A673 (cell line): ENCODE data around the gene CTXN2. TPM values are rescaled to one million over a fixed set of nuclear protein-coding genes. Genes with fewer than 3 reads are reported as not detected.

Experiments used
- BruUV-seq: library from RNA; stranded (reverse); fragments of 400-500 nt; replicated peaks from 2 replicates; lab custom pipeline; 2021; lab: Mats Ljungman, UMichigan
- CTCF ChIA-PET: fragments of 300-600 bp; sonication (Branson Sonifier 250); formaldehyde crosslinking; loops from one replicate; lab custom pipeline; 2022; ENCODE audit warnings: antibody characterized with exemption; lab: Charles Lee
- POLR2A ChIA-PET: fragments of 300-600 bp; sonication (Branson Sonifier 250); formaldehyde crosslinking; loops from one replicate; lab custom pipeline; 2022; ENCODE audit warnings: antibody characterized with exemption; ENCODE audit not compliant: low non-redundant PET; lab: Charles Lee
- DNase-seq: peaks from one replicate; pipeline ENCODE4 v3.0.0-alpha.2; 2015; ENCODE audit warnings: low spot score
- H3K27ac ChIP-seq: fragments of 200-600 bp; sonication (generic); 2 replicates; pipeline ENCODE4 v1.5.1; 2016; ENCODE audit warnings: mixed run types, low read depth, mild to moderate bottlenecking, mixed read lengths, antibody characterized with exemption, low read length; ENCODE audit not compliant: poor library complexity, severe bottlenecking
- H3K27me3 ChIP-seq: fragments of 200-600 bp; sonication (generic); replicated peaks from 2 replicates; pipeline ENCODE4 v1.6.1; 2017; ENCODE audit warnings: mixed run types, low read depth, mild to moderate bottlenecking, mixed read lengths, antibody characterized with exemption, low read length; ENCODE audit not compliant: insufficient read depth, poor library complexity
- H3K36me3 ChIP-seq: fragments of 200-600 bp; sonication (generic); 2 replicates; pipeline ENCODE4 v1.6.1; 2016; ENCODE audit warnings: mixed run types, mild to moderate bottlenecking, mixed read lengths, antibody characterized with exemption, low read length; ENCODE audit not compliant: insufficient read depth, poor library complexity, severe bottlenecking
- H3K4me1 ChIP-seq: fragments of 200-600 bp; sonication (generic); 2 replicates; pipeline ENCODE4 v1.6.1; 2017; ENCODE audit warnings: mixed run types, mild to moderate bottlenecking, mixed read lengths, antibody characterized with exemption, low read length; ENCODE audit not compliant: insufficient read depth, poor library complexity, severe bottlenecking
- H3K4me3 ChIP-seq: fragments of 200-600 bp; sonication (generic); 2 replicates; pipeline ENCODE4 v1.5.1; 2016; ENCODE audit warnings: low read depth, mixed run types, mild to moderate bottlenecking, mixed read lengths, low read length; ENCODE audit not compliant: poor library complexity, severe bottlenecking
- H3K9me3 ChIP-seq: fragments of 200-600 bp; sonication (generic); 2 replicates; pipeline ENCODE4 v1.6.1; 2016; ENCODE audit warnings: mixed run types, low read depth, mild to moderate bottlenecking, mixed read lengths, antibody characterized with exemption, low read length; ENCODE audit not compliant: poor library complexity, severe bottlenecking
- EZH2 ChIP-seq: fragments of 200-600 bp; sonication (generic); IDR thresholded peaks from 2 replicates; pipeline ENCODE4 v1.6.1; 2017; ENCODE audit warnings: borderline replicate concordance, low read depth, mild to moderate bottlenecking, mixed read lengths, antibody characterized with exemption, low read length; ENCODE audit not compliant: poor library complexity, severe bottlenecking
- intact Hi-C: fragments of 100-400 bp; cut with micrococcal nuclease; formaldehyde crosslinking; loops from one replicate; pipeline ENCODE4 v1.10.0; 2022; ENCODE audit not compliant: unreplicated experiment
- total RNA-seq: library from RNA; stranded (reverse); gene quantifications from 2 replicates; pipeline ENCODE4 v1.2.3, GENCODE V29; 2021
- TF ChIP-seq, protein P1 (sequence below): fragments of 300-800, 200-600 bp; sonication (generic); conservative IDR thresholded peaks from 2 replicates; pipeline ENCODE4 v1.5.1; 2017; ENCODE audit warnings: low read depth, mild to moderate bottlenecking, antibody characterized with exemption, low read length, moderate library complexity, mixed read lengths

CTXN2 gene
- total RNA-seq, 1 experiment from 2014 or later, result not detected

DNA sequence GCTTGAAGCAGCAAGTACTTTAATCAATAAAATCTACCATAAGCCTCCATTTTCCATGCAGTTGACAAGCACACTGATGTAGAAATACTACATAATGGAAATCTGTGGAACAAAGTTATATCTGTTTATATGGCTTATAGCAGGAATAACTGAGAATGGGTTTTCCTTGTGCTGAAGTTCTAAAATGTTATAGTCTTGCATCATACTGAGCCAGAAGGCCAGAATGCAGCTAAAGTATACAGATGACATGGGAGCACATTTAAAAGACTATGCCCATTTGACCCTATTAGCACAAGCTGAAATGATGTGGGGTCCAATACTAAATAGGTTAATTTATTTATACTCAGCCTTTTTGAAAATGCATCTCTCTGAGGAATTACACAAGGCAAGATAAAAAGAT, 45.5 kb upstream of the CTXN2 start:
- ChIA-PET CTCF (no interaction called here), POLR2A (no interaction called here)
- no peak overlapping the region for H3K4me3 ChIP-seq
- no peak for DNase-seq
- no peaks in the 10 kb centered on the region for H3K4me1 ChIP-seq
- no peaks in the 10 kb centered on the region for H3K9me3 ChIP-seq
- peaks cover 29% of the 10 kb centered on the region for H3K36me3 ChIP-seq
- TF ChIP-seq, protein P1, sequence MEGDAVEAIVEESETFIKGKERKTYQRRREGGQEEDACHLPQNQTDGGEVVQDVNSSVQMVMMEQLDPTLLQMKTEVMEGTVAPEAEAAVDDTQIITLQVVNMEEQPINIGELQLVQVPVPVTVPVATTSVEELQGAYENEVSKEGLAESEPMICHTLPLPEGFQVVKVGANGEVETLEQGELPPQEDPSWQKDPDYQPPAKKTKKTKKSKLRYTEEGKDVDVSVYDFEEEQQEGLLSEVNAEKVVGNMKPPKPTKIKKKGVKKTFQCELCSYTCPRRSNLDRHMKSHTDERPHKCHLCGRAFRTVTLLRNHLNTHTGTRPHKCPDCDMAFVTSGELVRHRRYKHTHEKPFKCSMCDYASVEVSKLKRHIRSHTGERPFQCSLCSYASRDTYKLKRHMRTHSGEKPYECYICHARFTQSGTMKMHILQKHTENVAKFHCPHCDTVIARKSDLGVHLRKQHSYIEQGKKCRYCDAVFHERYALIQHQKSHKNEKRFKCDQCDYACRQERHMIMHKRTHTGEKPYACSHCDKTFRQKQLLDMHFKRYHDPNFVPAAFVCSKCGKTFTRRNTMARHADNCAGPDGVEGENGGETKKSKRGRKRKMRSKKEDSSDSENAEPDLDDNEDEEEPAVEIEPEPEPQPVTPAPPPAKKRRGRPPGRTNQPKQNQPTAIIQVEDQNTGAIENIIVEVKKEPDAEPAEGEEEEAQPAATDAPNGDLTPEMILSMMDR, result no peak
- TF ChIP-seq EZH2, result no peak
- H3K27ac ChIP-seq, result no peak overlapping the region
- BruUV-seq, result no TSS peak
- intact Hi-C loops, result no loop called here
- no peaks in the 10 kb centered on the region for H3K27me3 ChIP-seq

GRCh38 chr15:48147358-48147757, 44.1 kb upstream of the CTXN2 start:
- no peak overlapping the region for H3K27ac ChIP-seq
- no peak for DNase-seq
- ChIA-PET CTCF (no interaction called here), POLR2A (no interaction called here)
- H3K27me3 ChIP-seq, result no peaks in the 10 kb centered on the region
- TF ChIP-seq, protein P1, result no peak
- no peaks in the 10 kb centered on the region for H3K9me3 ChIP-seq
- no peak overlapping the region for H3K4me3 ChIP-seq
- BruUV-seq, result no TSS peak
- H3K4me1 ChIP-seq, result no peaks in the 10 kb centered on the region
- intact Hi-C loops, result no loop called here
- H3K36me3 ChIP-seq, result peaks cover 35% of the 10 kb centered on the region

DNA sequence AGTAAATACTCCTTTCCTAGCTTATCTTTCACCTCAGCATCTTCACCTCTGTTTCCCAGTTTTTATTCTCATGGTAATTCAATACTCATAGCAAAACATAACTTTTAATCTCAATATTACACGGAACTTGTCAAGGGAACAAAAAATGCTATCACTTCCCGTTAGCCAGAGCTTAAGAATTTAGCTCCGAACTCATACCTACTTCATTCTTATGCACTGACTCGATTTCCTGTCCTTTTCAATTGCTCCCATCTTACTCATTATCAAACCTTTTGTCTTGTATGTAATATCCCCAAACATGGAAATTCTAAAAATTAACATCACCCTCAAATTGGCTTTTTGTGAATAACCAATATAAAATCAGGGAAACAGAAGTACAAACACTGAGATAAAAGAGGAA, 41.6 kb upstream of the CTXN2 start:
- POLR2A ChIA-PET, result no interaction called here

More for the DNA sequence above, 41.6 kb upstream of the CTXN2 start:
- no peaks in the 10 kb centered on the region for H3K9me3 ChIP-seq
- TF ChIP-seq, protein P1, result no peak
- no peak for TF ChIP-seq EZH2
- H3K27me3 ChIP-seq, result no peaks in the 10 kb centered on the region
- H3K4me3 ChIP-seq, result no peak overlapping the region
- H3K27ac ChIP-seq, result no peak overlapping the region
- BruUV-seq, result no TSS peak
- CTCF ChIA-PET, result no interaction called here
- H3K36me3 ChIP-seq, result peaks cover 40% of the 10 kb centered on the region
- H3K4me1 ChIP-seq, result no peaks in the 10 kb centered on the region
- DNase-seq, result peak; percentile 14
- intact Hi-C loops, result no loop called here
